ENCODE results near the gene C2orf74.
A peak's percentile ranks its signal among the peaks of the same experiment; 100 is the strongest.

Gene C2orf74

DNA sequence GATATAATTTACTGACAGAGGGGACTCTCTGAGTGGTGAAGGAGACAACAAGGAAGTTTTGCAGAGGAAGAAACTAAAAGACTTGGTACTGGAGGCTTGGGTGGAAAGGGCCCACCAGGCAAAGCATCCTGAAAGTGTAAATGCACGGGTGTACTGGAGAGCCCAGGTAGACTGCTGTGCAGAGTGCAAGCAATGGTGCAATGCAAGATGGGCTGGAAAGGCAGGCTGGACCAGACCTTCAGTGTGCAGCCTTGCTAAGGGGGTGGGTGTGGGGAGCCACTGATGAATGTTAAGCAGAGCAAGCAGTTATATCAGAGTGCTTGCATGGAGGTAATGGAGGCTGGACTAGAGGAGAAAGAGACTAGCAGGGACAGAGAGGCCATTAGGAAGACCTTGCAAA lies 10.7 kb downstream of the C2orf74 start:
- no peak overlapping the region for H3K4me3 ChIP-seq (ENCODE audit: low read depth, low read length)
- peaks cover 4% of the 10 kb centered on the region for H3K79me2 ChIP-seq (ENCODE audit: control insufficient read depth, insufficient read depth, low read length, unreplicated experiment)
- H2AFZ ChIP-seq (ENCODE audit: low read length, unreplicated experiment): no peak overlapping the region
- no peaks in the 10 kb centered on the region for H3K27me3 ChIP-seq (ENCODE audit: insufficient read depth, low read length)
- peaks cover 3% of the 10 kb centered on the region for H3K4me1 ChIP-seq (ENCODE audit: control insufficient read depth, insufficient read depth, low read length, unreplicated experiment)
- H3K27ac ChIP-seq (ENCODE audit: low read depth, low read length): no peak overlapping the region
- 0 out of 2 replicates have a peak, but pooled peaks cover 4% of the 10 kb centered on the region for H3K36me3 ChIP-seq (ENCODE audit: insufficient read depth, low read length)

DNA sequence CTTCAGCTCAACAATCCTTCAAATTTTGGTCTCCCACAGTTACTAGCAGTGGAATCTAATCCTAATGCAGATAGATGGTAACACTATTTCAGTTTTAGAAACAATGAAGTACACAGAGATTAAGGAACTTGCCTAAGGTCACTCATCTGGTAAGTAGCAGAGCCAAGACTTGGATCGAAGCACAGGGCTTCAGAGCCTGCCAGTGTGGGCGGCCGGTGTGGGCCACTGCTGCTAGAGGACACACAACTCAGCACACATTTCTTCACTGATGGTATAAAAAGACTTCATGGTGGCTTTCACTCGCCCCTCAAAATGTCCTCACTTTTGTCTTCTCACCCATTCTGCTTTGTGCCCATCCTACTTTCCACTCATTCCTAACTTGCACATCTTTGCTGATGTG lies 11.1 kb downstream of the C2orf74 start:
- no peak overlapping the region for H2AFZ ChIP-seq (ENCODE audit: low read length, unreplicated experiment)
- peaks cover 8% of the 10 kb centered on the region for H3K79me2 ChIP-seq (ENCODE audit: control insufficient read depth, insufficient read depth, low read length, unreplicated experiment)
- no peak overlapping the region for H3K4me3 ChIP-seq (ENCODE audit: low read depth, low read length)
- H3K27ac ChIP-seq (ENCODE audit: low read depth, low read length): no peak overlapping the region
- H3K27me3 ChIP-seq (ENCODE audit: insufficient read depth, low read length): no peaks in the 10 kb centered on the region
- peaks cover 7% of the 10 kb centered on the region for H3K4me1 ChIP-seq (ENCODE audit: control insufficient read depth, insufficient read depth, low read length, unreplicated experiment)
- H3K36me3 ChIP-seq (ENCODE audit: insufficient read depth, low read length): 0 out of 2 replicates have a peak, but pooled peaks cover 4% of the 10 kb centered on the region

DNA sequence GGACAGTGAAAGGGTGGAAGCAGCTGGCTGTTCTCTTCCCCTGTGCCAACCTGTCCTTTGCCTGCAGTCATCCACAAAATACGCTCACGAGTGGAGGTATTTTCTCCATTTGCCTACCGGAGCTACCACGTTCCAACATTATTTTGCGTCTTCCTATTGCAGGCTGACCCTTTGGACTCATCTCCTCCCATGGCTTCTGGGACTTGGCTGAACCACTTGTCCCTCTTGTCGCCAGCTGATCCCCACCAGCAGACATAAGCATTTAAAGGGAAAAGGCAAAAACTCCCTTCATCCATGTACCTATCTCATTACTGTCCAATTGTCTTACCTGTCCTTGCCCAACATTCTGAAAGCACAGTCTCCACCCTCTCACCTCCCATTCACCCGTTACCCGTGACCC lies 13.0 kb downstream of the C2orf74 start:
- peaks cover 26% of the 10 kb centered on the region for H3K4me1 ChIP-seq (ENCODE audit: control insufficient read depth, insufficient read depth, low read length, unreplicated experiment)
- H2AFZ ChIP-seq (ENCODE audit: low read length, unreplicated experiment): no peak overlapping the region
- H3K79me2 ChIP-seq (ENCODE audit: control insufficient read depth, insufficient read depth, low read length, unreplicated experiment): peaks cover 21% of the 10 kb centered on the region
- no peaks in the 10 kb centered on the region for H3K27me3 ChIP-seq (ENCODE audit: insufficient read depth, low read length)
- H3K4me3 ChIP-seq (ENCODE audit: low read depth, low read length): no peak overlapping the region
- H3K27ac ChIP-seq (ENCODE audit: low read depth, low read length): no peak overlapping the region
- no peaks in the 10 kb centered on the region for H3K36me3 ChIP-seq (ENCODE audit: insufficient read depth, low read length)

DNA sequence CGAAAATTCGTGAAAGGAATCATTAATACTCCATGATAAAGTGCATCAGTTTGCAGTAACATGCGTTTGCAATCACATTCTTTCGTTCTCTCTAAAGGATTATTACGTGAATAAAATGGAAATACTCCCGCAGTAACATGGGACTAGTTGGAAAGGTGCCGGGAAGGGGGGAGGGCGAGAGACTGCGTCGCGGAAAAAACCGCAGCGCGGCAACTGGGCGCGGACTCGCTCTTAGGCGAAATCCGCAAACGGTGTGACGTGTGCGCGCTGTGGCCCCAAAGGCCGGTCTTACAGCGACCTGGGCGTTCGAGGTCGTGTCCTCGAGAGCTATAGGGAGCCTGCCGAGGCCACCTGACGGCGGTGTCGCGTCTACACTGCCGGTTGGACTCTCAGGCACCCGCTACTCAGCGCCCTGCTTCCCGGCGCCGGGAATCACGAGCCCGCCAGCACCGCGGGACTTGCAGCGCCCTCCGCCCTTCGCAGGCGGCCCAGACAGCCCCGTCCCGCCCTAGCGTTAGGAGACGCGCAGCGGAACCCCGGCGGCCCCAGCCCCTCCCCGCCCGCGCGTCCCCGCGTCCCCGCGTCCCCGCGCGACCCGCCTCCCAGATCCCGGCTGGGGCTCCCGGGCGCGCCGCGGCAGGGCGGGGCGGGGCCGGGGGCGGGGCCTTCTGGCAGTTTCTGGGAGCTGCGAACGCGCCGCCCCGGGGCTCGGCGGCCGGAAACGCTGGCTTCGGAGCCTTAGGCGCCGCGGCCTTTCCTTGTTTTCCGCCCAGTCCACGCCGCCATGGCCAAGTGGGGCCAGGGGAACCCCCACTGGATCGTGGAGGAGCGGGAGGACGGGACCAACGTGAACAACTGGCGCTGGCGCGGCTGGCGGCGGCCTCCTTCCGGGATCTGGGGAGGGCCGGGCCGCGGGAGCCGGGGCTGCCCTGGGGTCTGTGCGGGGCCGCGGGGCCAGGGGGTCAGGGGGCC lies 15.1 kb downstream of the C2orf74 start:
- Histone ChIP-seq H3K27me3 (ENCODE audit: insufficient read depth, low read length) (no peaks in the 10 kb centered on the region), H3K4me1 (ENCODE audit: control insufficient read depth, insufficient read depth, low read length, unreplicated experiment) (peaks cover 38% of the 10 kb centered on the region), H2AFZ (ENCODE audit: low read length, unreplicated experiment) (peak overlapping the region; percentile 97), H3K4me3 (ENCODE audit: low read depth, low read length) (peak overlapping the region; percentile 97), H3K79me2 (ENCODE audit: control insufficient read depth, insufficient read depth, low read length, unreplicated experiment) (peaks cover 39% of the 10 kb centered on the region), H3K36me3 (ENCODE audit: insufficient read depth, low read length) (peaks cover 10% of the 10 kb centered on the region), H3K27ac (ENCODE audit: low read depth, low read length) (peak overlapping the region; percentile 74)

DNA sequence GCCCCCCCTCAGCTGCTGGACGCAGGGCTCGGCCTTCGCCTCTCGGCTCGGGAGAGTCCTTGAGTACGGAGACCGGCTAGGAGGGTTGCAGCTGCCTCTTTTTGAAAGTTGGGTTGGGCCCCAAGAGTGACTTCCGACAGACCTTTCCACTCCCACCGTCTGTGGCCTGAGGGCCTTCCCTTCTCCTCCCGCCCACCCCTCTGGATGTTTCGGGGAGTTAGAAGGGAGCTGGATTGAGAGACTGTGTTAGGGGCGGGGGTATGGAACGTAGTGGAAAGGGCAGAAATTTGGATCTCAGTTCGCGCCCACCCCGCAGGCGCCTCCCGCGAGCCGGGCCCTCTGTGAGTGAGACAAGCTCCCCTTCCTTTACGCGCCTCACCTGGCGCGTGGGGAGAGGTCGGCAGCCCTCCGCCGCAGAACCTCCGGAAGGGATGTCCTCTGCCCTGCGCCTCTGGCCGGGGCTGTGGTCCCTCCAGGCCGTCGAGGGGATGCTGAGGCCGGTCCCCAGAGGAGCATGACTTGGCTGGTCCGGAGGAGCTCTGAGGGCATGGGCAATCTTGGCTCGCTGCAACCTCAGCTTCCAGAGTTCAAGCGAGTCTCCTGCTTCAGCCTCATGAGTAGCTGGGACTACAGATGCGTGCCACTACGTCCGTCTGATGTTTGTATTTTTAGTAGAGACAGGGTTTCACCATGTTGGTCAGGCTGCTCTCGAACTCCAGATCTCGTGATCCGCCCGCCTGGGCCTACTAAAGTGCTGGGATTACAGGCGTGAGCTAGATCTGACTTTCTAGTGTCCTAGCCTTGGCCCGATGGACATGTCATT lies 15.9 kb downstream of the C2orf74 start:
- Histone ChIP-seq H3K4me3 (ENCODE audit: low read depth, low read length) (peak overlapping the region; percentile 97), H2AFZ (ENCODE audit: low read length, unreplicated experiment) (peak overlapping the region; percentile 86), H3K27me3 (ENCODE audit: insufficient read depth, low read length) (no peaks in the 10 kb centered on the region), H3K79me2 (ENCODE audit: control insufficient read depth, insufficient read depth, low read length, unreplicated experiment) (peaks cover 45% of the 10 kb centered on the region), H3K27ac (ENCODE audit: low read depth, low read length) (peak overlapping the region; percentile 64), H3K4me1 (ENCODE audit: control insufficient read depth, insufficient read depth, low read length, unreplicated experiment) (peaks cover 38% of the 10 kb centered on the region), H3K36me3 (ENCODE audit: insufficient read depth, low read length) (peaks cover 17% of the 10 kb centered on the region)

DNA sequence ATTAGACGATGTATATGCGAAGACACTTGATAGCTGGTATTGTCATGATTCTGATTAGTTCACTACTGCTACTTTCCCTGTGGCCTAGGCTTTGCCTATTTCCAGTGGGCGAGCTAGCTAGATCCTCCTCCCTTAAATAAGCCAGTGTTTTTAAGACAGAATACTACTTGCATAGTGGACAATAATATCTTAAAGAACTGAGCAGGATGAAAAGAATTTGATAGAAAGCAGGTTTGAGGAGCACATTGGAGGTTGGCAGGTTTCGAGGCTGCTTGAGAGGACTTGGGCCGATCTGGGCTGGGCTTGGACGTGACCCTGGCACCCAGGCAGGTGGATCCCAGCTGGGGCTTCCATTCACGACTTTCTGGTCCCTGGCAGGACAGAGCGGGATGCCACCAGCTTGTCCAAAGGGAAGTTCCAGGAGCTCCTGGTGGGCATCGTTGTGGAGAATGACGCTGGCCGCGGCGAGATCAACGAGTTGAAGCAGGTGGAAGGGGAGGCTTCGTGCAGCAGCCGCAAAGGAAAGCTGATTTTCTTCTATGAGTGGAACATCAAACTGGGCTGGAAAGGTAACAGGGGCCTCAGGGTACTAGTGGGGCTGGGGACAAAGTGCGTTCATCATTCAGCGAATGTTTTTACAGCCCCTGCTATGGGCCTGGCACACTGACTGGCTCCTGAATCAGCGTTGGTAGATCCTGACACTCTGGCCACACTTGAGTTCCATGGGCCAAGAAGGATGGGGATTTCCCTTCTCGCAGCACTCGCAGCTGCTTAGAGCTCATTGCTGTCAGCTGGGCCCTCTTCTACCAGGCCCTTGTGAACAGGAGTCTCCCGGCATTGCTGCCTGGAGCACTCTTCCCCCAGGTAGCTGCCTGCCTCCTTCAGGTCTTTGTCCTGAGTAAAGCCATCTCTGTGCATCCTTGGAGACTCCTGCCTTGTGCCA lies 16.9 kb downstream of the C2orf74 start:
- no peak overlapping the region for H2AFZ ChIP-seq (ENCODE audit: low read length, unreplicated experiment)
- peaks cover 38% of the 10 kb centered on the region for H3K4me1 ChIP-seq (ENCODE audit: control insufficient read depth, insufficient read depth, low read length, unreplicated experiment)
- peak overlapping the region; percentile 97 for H3K4me3 ChIP-seq (ENCODE audit: low read depth, low read length)
- peaks cover 54% of the 10 kb centered on the region for H3K79me2 ChIP-seq (ENCODE audit: control insufficient read depth, insufficient read depth, low read length, unreplicated experiment)
- H3K27ac ChIP-seq (ENCODE audit: low read depth, low read length): peak overlapping the region; percentile 64
- peaks cover 26% of the 10 kb centered on the region for H3K36me3 ChIP-seq (ENCODE audit: insufficient read depth, low read length)
- H3K27me3 ChIP-seq (ENCODE audit: insufficient read depth, low read length): no peaks in the 10 kb centered on the region

DNA sequence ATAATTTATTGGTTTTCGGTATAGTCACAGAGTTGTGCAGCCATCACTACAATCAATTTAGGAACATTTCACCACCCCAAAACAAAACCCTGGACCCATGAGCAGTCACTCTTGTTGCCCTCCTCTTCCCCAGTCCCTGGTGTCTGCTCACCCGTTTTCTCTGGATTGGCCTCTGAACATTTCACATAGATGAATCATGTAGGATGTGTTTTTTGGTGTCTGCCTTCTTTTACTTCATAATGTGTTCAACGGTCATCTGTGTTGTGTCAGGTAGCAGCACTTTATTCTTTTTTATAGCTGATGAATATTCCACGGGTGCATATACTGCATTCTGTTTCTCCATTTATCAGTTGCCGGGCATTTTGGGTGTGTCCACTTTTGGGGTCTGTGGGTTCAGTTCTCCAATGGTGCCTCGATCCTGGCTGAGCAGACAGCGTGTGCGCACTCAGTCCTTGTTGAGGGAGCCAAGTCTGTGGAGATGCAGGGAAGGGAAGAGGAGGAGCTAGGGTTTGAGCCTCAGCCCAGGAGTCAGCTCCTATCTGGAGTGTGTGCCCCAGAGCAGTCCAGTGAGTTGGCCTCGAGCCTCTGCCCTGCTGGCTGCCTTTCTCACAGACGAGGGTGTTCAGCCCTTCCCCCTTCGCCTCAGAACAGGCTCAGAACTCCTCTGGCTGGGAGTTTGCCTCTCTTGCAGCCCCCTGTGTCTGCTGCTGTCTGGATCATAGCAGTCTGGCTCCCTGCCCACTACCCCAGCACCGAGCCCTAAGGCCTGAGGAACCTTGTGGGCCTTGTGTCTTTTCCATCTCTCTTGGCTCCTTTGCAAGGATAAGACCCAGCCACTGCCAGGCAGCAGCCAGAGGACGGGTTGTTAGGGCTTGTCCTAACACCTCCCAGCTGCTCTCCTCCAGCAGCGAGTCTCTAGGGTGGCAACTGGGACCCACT lies 18.0 kb downstream of the C2orf74 start:
- Histone ChIP-seq H3K4me1 (ENCODE audit: control insufficient read depth, insufficient read depth, low read length, unreplicated experiment) (peaks cover 38% of the 10 kb centered on the region), H3K27ac (ENCODE audit: low read depth, low read length) (peak overlapping the region; percentile 64), H3K4me3 (ENCODE audit: low read depth, low read length) (peak overlapping the region; percentile 97), H2AFZ (ENCODE audit: low read length, unreplicated experiment) (no peak overlapping the region), H3K79me2 (ENCODE audit: control insufficient read depth, insufficient read depth, low read length, unreplicated experiment) (peaks cover 58% of the 10 kb centered on the region), H3K36me3 (ENCODE audit: insufficient read depth, low read length) (peaks cover 37% of the 10 kb centered on the region), H3K27me3 (ENCODE audit: insufficient read depth, low read length) (no peaks in the 10 kb centered on the region)

DNA sequence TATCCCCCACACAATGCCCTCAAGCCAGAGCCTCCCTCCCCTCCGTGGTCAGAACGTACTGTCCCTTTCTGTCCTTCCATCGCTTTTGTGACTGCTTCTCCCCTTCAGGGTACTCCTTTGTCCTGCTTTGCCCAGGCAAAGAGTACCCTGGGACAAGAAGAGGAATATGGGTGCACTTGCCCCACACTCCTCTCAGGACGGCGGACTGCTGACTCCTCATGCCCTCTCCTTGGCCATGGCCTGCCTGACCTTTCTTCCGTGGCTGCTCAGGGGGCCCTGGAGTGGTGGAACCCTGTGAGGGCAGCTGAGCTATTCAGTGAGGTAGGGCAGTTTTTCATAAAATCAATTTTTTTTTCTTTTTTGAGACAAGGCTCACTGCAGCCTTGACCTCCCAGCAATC lies 18.7 kb downstream of the C2orf74 start:
- Histone ChIP-seq H3K4me1 (ENCODE audit: control insufficient read depth, insufficient read depth, low read length, unreplicated experiment) (peaks cover 38% of the 10 kb centered on the region), H2AFZ (ENCODE audit: low read length, unreplicated experiment) (no peak overlapping the region), H3K36me3 (ENCODE audit: insufficient read depth, low read length) (peaks cover 44% of the 10 kb centered on the region), H3K4me3 (ENCODE audit: low read depth, low read length) (peak overlapping the region; percentile 97), H3K27me3 (ENCODE audit: insufficient read depth, low read length) (no peaks in the 10 kb centered on the region), H3K27ac (ENCODE audit: low read depth, low read length) (peak overlapping the region; percentile 64), H3K79me2 (ENCODE audit: control insufficient read depth, insufficient read depth, low read length, unreplicated experiment) (peaks cover 58% of the 10 kb centered on the region)

DNA sequence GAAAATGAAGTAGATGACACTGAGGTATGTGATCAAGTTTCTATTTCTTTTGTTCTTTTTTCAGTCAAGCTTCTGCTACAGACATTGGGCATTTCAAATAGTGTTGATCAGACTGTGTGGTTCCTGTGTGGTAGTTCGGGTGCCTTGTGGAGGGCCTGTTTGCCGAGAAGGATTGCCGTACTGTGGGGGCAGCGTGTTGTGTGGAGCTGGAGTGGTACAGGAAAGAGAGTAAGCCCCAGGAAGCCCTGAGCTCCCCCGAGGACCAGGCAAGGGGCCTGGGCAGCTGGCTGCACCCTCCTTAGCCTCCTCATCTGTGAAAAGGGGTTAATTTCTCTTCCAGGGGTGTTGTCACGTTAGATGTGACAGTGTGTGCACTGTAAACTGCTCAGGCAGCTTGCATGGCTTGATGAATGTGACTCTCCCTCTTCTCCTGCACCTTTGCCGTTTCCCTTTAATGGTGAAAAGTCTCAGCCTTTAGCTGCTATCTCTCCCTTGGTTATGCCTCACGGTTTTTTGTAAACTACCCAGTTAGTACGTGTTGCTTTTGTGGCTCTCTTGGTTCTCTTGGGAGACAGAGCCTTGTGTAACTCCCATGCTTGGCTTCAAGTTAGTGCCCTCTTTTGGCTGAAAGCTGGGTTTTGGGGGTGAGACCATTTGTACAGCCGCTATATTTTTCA lies 19.5 kb downstream of the C2orf74 start:
- Histone ChIP-seq H2AFZ (ENCODE audit: low read length, unreplicated experiment) (no peak overlapping the region), H3K4me3 (ENCODE audit: low read depth, low read length) (peak overlapping the region; percentile 42)

More for the DNA sequence above, 19.5 kb downstream of the C2orf74 start:
- Histone ChIP-seq H3K27ac (ENCODE audit: low read depth, low read length) (no peak overlapping the region), H3K36me3 (ENCODE audit: insufficient read depth, low read length) (peaks cover 52% of the 10 kb centered on the region), H3K4me1 (ENCODE audit: control insufficient read depth, insufficient read depth, low read length, unreplicated experiment) (peaks cover 35% of the 10 kb centered on the region), H3K79me2 (ENCODE audit: control insufficient read depth, insufficient read depth, low read length, unreplicated experiment) (peaks cover 58% of the 10 kb centered on the region), H3K27me3 (ENCODE audit: insufficient read depth, low read length) (no peaks in the 10 kb centered on the region)
